Esophagus squamous epithelium (tissue), 5 donors: ENCODE measurements around the gene DPYSL5. TPM values are rescaled to one million over a fixed set of nuclear protein-coding genes. Genes with fewer than 3 reads are reported as not detected.
A peak's percentile ranks its signal among the peaks of the same experiment; 100 is the strongest.

Experiments used
- DNase-seq: peaks from one replicate; lab custom pipeline; 2025; lab: John Stamatoyannopoulos, UW
- H3K27ac ChIP-seq, 4 donors: fragments of 200-600 bp; sonication (generic); one replicate each; pipeline ENCODE4 v1.5.1; 2016 to 2019; ENCODE audit warnings: mild to moderate bottlenecking in 1 of 4
- H3K27me3 ChIP-seq, 4 donors: fragments of 200-600 bp; sonication (generic); 1 replicate in 3 of 4; 2 replicates in 1 of 4; pipeline versions ENCODE4 v1.5.1 to v1.6.0; 2017 to 2021; ENCODE audit warnings: antibody characterized with exemption in 1 of 4
- H3K36me3 ChIP-seq, 3 donors: fragments of 200-600 bp; sonication (generic); one replicate each; pipeline ENCODE4 v1.5.1; 2016 to 2019
- H3K4me1 ChIP-seq, 3 donors: fragments of 200-600 bp; sonication (generic); one replicate each; pipeline ENCODE4 v1.5.1; 2017 to 2019
- H3K4me3 ChIP-seq, 4 donors: fragments of 200-600 bp; sonication (generic); 1 replicate in 3 of 4; 2 replicates in 1 of 4; pipeline ENCODE4 v1.5.1; 2016 to 2019; ENCODE audit warnings: mild to moderate bottlenecking in 2 of 4, moderate library complexity in 1 of 4
- H3K9me3 ChIP-seq, 3 donors: fragments of 200-600 bp; sonication (generic); one replicate each; pipeline ENCODE4 v1.5.1; 2016 to 2019
- POLR2A ChIP-seq, 4 donors: fragments of 450-650 bp; IDR thresholded peaks; one replicate each; pipeline ENCODE4 v1.6.1; 2017; ENCODE audit warnings: antibody characterized with exemption in 4 of 4, mild to moderate bottlenecking in 4 of 4, moderate library complexity in 3 of 4
- WGBS, 2 donors: methylation state at CpG; one replicate each; pipeline ENCODE4 v1.1.5; 2018; 5-methylcytosine and 5-hydroxymethylcytosine counted together
- intact Hi-C: fragments of 100-400 bp; cut with DNase I; formaldehyde crosslinking; loops from one replicate; pipeline ENCODE4 v1.15.0; 2022
- total RNA-seq, 4 donors: library from RNA; depleted of rRNA; stranded (reverse); fragments of >200 nt; gene quantifications; one replicate each; pipeline ENCODE4 v1.1.0, GENCODE V29; 2016
- TF ChIP-seq, protein P1 (sequence below), 6 experiments: fragments of 450-650 bp in 4 of 6; fragments of 200-600 bp in 2 of 6; sonication (generic) in 2 of 6; IDR thresholded peaks; one replicate each; pipeline ENCODE4 v1.5.1; 2016 to 2019; ENCODE audit warnings: antibody characterized with exemption in 6 of 6, mild to moderate bottlenecking in 4 of 6, moderate library complexity in 4 of 6
- donor health status: DM: yes; HTN: yes; CAD: no.

Gene DPYSL5
- total RNA-seq, 4 donors from 2014 or later = not detected

DNA sequence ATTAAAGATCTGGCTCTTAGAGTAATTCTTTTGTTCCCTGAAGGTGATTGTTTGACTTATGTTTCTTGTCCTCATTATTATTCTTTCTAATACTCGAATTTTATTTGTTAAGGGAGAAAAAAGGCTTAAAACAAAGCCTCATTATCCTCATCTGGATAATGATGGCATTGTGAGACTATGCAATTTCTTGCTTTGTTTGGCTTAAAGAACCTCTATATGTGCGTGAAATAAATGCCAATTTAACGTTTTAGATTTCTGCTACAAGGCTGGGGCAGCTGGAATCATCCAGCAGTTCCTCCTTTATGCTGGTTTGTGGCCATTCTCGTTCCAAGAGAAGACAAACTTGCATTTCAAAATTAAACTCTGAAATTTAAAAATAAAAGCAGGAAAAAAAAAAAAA is 4.9 kb upstream of the DPYSL5 start:
- peaks cover 5 to 20% (median 10%) of the 10 kb centered on the region in 3 donors for H3K4me1 ChIP-seq
- no peak for DNase-seq
- TF ChIP-seq, protein P1, sequence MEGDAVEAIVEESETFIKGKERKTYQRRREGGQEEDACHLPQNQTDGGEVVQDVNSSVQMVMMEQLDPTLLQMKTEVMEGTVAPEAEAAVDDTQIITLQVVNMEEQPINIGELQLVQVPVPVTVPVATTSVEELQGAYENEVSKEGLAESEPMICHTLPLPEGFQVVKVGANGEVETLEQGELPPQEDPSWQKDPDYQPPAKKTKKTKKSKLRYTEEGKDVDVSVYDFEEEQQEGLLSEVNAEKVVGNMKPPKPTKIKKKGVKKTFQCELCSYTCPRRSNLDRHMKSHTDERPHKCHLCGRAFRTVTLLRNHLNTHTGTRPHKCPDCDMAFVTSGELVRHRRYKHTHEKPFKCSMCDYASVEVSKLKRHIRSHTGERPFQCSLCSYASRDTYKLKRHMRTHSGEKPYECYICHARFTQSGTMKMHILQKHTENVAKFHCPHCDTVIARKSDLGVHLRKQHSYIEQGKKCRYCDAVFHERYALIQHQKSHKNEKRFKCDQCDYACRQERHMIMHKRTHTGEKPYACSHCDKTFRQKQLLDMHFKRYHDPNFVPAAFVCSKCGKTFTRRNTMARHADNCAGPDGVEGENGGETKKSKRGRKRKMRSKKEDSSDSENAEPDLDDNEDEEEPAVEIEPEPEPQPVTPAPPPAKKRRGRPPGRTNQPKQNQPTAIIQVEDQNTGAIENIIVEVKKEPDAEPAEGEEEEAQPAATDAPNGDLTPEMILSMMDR (IDR thresholded peaks at IDR 0.05) = no peak
- no peak for TF ChIP-seq POLR2A (IDR thresholded peaks at IDR 0.05)
- no peaks in the 10 kb centered on the region for H3K9me3 ChIP-seq
- no peak overlapping the region for H3K4me3 ChIP-seq
- intact Hi-C loops = no loop called here
- H3K36me3 ChIP-seq = no peaks in the 10 kb centered on the region
- H3K27me3 ChIP-seq = peaks cover 15 to 100% (median 17%) of the 10 kb centered on the region in 4 donors
- 34 to 43% methylated on average over 4 of the region's 4 CpGs for WGBS, 2 donors
- H3K27ac ChIP-seq = no peak overlapping the region

DNA sequence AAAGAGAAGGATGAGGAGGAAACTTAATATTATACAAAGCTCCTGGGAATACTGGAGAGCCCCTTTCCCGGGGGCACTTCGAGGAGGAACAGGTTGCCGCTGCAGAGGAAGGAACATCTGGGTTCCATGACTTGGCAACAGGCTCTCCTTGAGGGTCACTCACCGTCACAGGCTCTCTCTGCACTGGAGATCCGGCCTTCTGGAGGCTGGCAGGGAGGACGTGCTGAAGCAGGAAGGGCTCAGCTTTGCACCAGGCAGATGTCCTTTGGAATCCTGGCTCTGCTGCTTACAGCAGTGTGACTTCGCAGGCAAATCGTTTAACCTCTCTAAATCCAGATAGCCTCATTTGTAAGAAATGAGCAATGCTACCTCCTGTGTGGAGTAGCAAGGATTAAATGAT is 2.9 kb upstream of the DPYSL5 start:
- no peak overlapping the region for H3K4me3 ChIP-seq
- no peak for TF ChIP-seq POLR2A (IDR thresholded peaks at IDR 0.05)
- TF ChIP-seq, protein P1 (IDR thresholded peaks at IDR 0.05) = no peak
- H3K27ac ChIP-seq = no peak overlapping the region
- H3K27me3 ChIP-seq = peaks cover 31 to 100% (median 35%) of the 10 kb centered on the region in 4 donors
- no peaks in the 10 kb centered on the region for H3K36me3 ChIP-seq
- 54 to 65% methylated on average over 8 of the region's 8 CpGs for WGBS, 2 donors
- no peaks in the 10 kb centered on the region for H3K9me3 ChIP-seq
- H3K4me1 ChIP-seq = peaks cover 25 to 40% (median 27%) of the 10 kb centered on the region in 3 donors
- DNase-seq = no peak
- intact Hi-C loops = loop anchor here (5.0 kb wide), 1 partner anchor 97 kb away; no protein-coding TSS in a partner anchor

DNA sequence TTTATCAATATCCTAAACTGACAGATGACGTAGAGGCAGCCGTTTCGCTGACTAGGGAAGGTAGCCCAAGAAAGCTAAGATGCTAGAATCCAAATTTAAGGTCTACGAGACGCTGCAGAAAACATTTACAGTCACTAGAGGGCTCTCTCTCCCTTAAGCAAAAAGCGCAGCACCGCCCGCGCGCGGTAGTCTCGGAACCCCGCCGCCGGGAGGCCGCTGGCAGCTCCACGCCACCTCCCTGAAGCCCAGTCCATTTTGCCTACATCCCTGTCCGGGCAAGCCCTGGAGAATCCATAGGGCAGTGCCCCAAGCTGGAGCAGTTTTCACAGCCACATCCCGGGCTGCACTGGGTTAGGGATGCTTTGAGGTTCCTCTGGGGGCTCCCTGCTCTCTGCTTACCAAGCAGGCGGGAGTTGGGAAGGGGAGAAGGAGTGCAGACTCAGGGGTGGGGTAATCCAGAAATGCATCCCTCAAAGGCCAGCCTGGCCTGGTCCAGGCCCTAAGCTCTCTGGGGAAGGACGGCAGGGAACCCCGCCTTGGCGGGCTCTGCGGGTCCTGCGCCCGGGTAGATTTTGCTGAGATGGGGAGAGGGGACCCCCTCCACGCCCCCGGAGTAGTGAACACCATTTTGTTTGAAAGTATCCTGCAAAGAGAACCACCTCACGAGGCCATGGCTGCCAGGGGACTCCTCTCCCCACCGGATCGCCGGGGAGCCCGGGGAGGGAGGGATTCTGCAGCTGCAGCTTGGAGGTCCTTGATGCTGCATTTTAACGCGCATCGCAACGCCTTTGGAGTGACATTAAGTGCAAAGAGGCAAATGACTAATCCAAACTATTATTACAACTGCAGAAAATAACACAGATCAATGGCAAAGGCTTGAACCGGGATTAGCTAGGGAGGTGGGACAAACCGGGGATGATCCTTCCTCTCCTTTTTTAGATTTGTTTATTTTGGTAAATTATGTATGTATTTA is 1.3 kb upstream of the DPYSL5 start:
- H3K4me3 ChIP-seq = peak overlapping the region in 1 of 4 donors; percentile 13
- H3K36me3 ChIP-seq = no peaks in the 10 kb centered on the region
- peaks cover 25 to 43% (median 27%) of the 10 kb centered on the region in 3 donors for H3K4me1 ChIP-seq
- TF ChIP-seq POLR2A (IDR thresholded peaks at IDR 0.05) = no peak
- TF ChIP-seq, protein P1 (IDR thresholded peaks at IDR 0.05) = peak; percentile 58 to 76 (median 66)
- H3K27me3 ChIP-seq = peaks cover 38 to 100% (median 41%) of the 10 kb centered on the region in 4 donors
- no peak for DNase-seq
- intact Hi-C loops = loop anchor here (5.0 kb wide), 1 partner anchor 96 kb away; no protein-coding TSS in a partner anchor
- no peak overlapping the region for H3K27ac ChIP-seq
- H3K9me3 ChIP-seq = no peaks in the 10 kb centered on the region
- 0 to 3% methylated on average over 10 to 23 of the region's 39 CpGs for WGBS, 2 donors

DNA sequence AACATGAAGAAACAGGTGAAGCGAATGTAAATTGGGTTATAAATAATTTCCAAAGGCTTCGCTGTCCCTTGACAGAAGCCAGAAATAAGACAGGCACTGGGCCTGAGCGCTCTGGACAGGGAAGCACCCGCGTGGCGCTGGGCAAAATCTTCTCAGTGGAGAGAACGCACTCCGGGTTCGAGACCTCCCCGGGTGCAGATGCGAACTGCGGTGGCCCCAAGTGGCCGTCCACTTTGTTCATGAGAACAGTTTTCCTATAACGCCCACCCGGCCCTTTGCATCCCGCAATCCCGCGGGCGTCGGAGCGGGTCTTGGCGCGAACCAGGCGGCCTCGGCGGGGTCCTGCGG is 651 bp upstream of the DPYSL5 start:
- WGBS, 2 donors = 2 to 11% methylated on average over 6 to 23 of the region's 27 CpGs
- H3K4me1 ChIP-seq = peaks cover 25 to 43% (median 27%) of the 10 kb centered on the region in 3 donors
- peak overlapping the region in 3 of 4 donors; percentile 14 to 64 (median 44) for H3K4me3 ChIP-seq
- H3K27ac ChIP-seq = no peak overlapping the region
- TF ChIP-seq POLR2A (IDR thresholded peaks at IDR 0.05) = no peak
- TF ChIP-seq, protein P1 (IDR thresholded peaks at IDR 0.05) = no peak
- no peaks in the 10 kb centered on the region for H3K9me3 ChIP-seq
- intact Hi-C loops = loop anchor here (5.0 kb wide), 1 partner anchor 95 kb away; no protein-coding TSS in a partner anchor
- DNase-seq = no peak
- no peaks in the 10 kb centered on the region for H3K36me3 ChIP-seq
- H3K27me3 ChIP-seq = peaks cover 38 to 100% (median 41%) of the 10 kb centered on the region in 4 donors
